GM12878 (cell line): ENCODE measurements around the gene THRA. TPM values are rescaled to one million over a fixed set of nuclear protein-coding genes. Genes with fewer than 3 reads are reported as not detected.

Source experiments
- ATAC-seq: fragments of 200-7000 bp; cut with Tn5 transposase; 3 replicates; pipeline ENCODE4 v1.9.1; 2020; ENCODE audit warnings: mild to moderate bottlenecking, moderate library complexity
- BruUV-seq: library from RNA; stranded (reverse); fragments of 400-500 nt; replicated peaks from 2 replicates; lab custom pipeline; 2021; lab: Mats Ljungman, UMichigan
- CTCF ChIA-PET: fragments of 300-600 bp; sonication (Branson Sonifier 250); formaldehyde crosslinking; extraction: SDS; loops from one replicate; lab custom pipeline; 2021; ENCODE audit warnings: inconsistent platforms; lab: Yijun Ruan, JAX
- POLR2A ChIA-PET: fragments of 350-600 bp; formaldehyde crosslinking; extraction: SDS; loops from one replicate; lab custom pipeline; 2021; ENCODE audit warnings: inconsistent platforms; lab: Charles Lee
- RAD21 ChIA-PET: fragments of 300-600 bp; sonication (Branson Sonifier 250); formaldehyde crosslinking; loops from one replicate; lab custom pipeline; 2023; ENCODE audit warnings: antibody characterized with exemption; ENCODE audit not compliant: unreplicated experiment; lab: Charles Lee
- SMC1A ChIA-PET: fragments of 300-600 bp; sonication (Branson Sonifier 250); formaldehyde crosslinking; loops from one replicate; lab custom pipeline; 2023; ENCODE audit not compliant: unreplicated experiment, uncharacterized antibody; lab: Charles Lee
- DNase-seq: peaks from one replicate; pipeline ENCODE4 v3.0.0-alpha.2; 2011; ENCODE audit warnings: low read depth, low spot score
- FAIRE-seq: peaks from 3 replicates; lab custom pipeline; 2011; peaks lifted over from hg19 to GRCh38; lab: Jason Lieb, UNC
- H2AFZ ChIP-seq: 2 replicates; pipeline ENCODE4 v1.6.0; 2011; ENCODE audit warnings: low read depth, low read length, control low read depth; ENCODE audit not compliant: control insufficient read depth
- H3K27ac ChIP-seq: 2 replicates; pipeline ENCODE4 v1.5.1; 2011; ENCODE audit warnings: control low read depth; ENCODE audit not compliant: control insufficient read depth, insufficient read depth
- H3K27me3 ChIP-seq, 2 experiments: replicated peaks in 1 of 2; 2 replicates each; pipeline versions ENCODE4 v1.6.0 to v1.6.1; 2011; ENCODE audit warnings: low read length in 1 of 2; ENCODE audit not compliant: control insufficient read depth in 2 of 2, insufficient read depth in 2 of 2
- H3K36me3 ChIP-seq, 2 experiments: 2 replicates each; pipeline ENCODE4 v1.5.1; 2011; ENCODE audit warnings: low read length in 1 of 2; ENCODE audit not compliant: control insufficient read depth in 2 of 2, insufficient read depth in 2 of 2
- H3K4me1 ChIP-seq: 2 replicates; pipeline ENCODE4 v1.6.1; 2011; ENCODE audit warnings: mild to moderate bottlenecking, low read length, moderate library complexity, mixed read lengths; ENCODE audit not compliant: control insufficient read depth, insufficient read depth
- H3K4me2 ChIP-seq: 2 replicates; pipeline ENCODE4 v1.6.0; 2011; ENCODE audit warnings: control low read depth; ENCODE audit not compliant: control insufficient read depth, insufficient read depth
- H3K4me3 ChIP-seq: fragments of 200-600 bp; sonication (generic); 2 replicates; pipeline ENCODE4 v1.5.1; 2016
- H3K79me2 ChIP-seq: 2 replicates; pipeline ENCODE4 v1.6.0; 2011; ENCODE audit warnings: low read length; ENCODE audit not compliant: control insufficient read depth, insufficient read depth
- H3K9ac ChIP-seq: 2 replicates; pipeline ENCODE4 v1.8.0; 2011; ENCODE audit warnings: low read length, control low read depth, mixed read lengths; ENCODE audit not compliant: control insufficient read depth, insufficient read depth
- H3K9me3 ChIP-seq: replicated peaks from 3 replicates; pipeline ENCODE4 v1.5.1; 2011; ENCODE audit warnings: mild to moderate bottlenecking, low read length; ENCODE audit not compliant: control insufficient read depth, insufficient read depth
- H4K20me1 ChIP-seq: 2 replicates; pipeline ENCODE4 v1.6.0; 2011; ENCODE audit not compliant: control insufficient read depth, insufficient read depth
- BCL11A ChIP-seq: IDR thresholded peaks from 2 replicates; pipeline ENCODE4 v1.6.1; 2011; ENCODE audit warnings: low read depth, low read length
- CBX3 ChIP-seq: fragments of 200-600 bp; sonication (generic); IDR thresholded peaks from 2 replicates; pipeline ENCODE4 v1.6.1; 2016; ENCODE audit warnings: low read depth, borderline replicate concordance
- CHD4 ChIP-seq: fragments of 200-600 bp; sonication (generic); IDR thresholded peaks from 2 replicates; pipeline ENCODE4 v1.6.1; 2016; ENCODE audit warnings: mild to moderate bottlenecking
- ETV6 ChIP-seq, 2 experiments: fragments of 450-650 bp in 1 of 2; IDR thresholded peaks in 1 of 2; conservative IDR thresholded peaks in 1 of 2; 2 replicates each; pipeline ENCODE4 v1.6.1; 2014; ENCODE audit warnings: antibody characterized with exemption in 1 of 2, borderline replicate concordance in 1 of 2, low read depth in 1 of 2, mild to moderate bottlenecking in 1 of 2, moderate library complexity in 1 of 2
- JUND ChIP-seq: IDR thresholded peaks from 2 replicates; pipeline ENCODE4 v1.6.1; 2012; ENCODE audit warnings: low read depth, mild to moderate bottlenecking, low read length, improper control_type of control experiment, moderate library complexity
- LARP7 ChIP-seq: fragments of 450-650 bp; IDR thresholded peaks from 2 replicates; pipeline ENCODE4 v1.6.1; 2017; ENCODE audit warnings: mild to moderate bottlenecking
- MLLT1 ChIP-seq: fragments of 450-650 bp; IDR thresholded peaks from 2 replicates; pipeline ENCODE4 v1.6.1; 2016; ENCODE audit warnings: mild to moderate bottlenecking
- MYB ChIP-seq: fragments of 150-350 bp; IDR thresholded peaks from 2 replicates; pipeline ENCODE4 v1.6.1; 2014; ENCODE audit warnings: mild to moderate bottlenecking, low read depth, low read length, borderline replicate concordance
- NKRF ChIP-seq: fragments of 450-650 bp; conservative IDR thresholded peaks from 2 replicates; pipeline ENCODE4 v1.6.1; 2017; ENCODE audit warnings: mild to moderate bottlenecking, moderate library complexity
- PML ChIP-seq: IDR thresholded peaks from 2 replicates; pipeline ENCODE4 v1.6.1; 2012; ENCODE audit warnings: low read length, inconsistent platforms
- POLR2AphosphoS5 ChIP-seq: IDR thresholded peaks from 2 replicates; pipeline ENCODE4 v1.6.1; 2011; ENCODE audit warnings: mild to moderate bottlenecking, low read length, inconsistent platforms
- RBBP5 ChIP-seq: fragments of 200-600 bp; sonication (generic); conservative IDR thresholded peaks from 2 replicates; pipeline ENCODE4 v1.6.1; 2016
- SMAD5 ChIP-seq: IDR thresholded peaks from 2 replicates; pipeline ENCODE4 v1.6.1; 2016; ENCODE audit warnings: antibody characterized with exemption, low read depth
- SRF ChIP-seq, 2 experiments: IDR thresholded peaks; 2 replicates each; pipeline ENCODE4 v1.6.1; 2011; ENCODE audit warnings: low read depth in 2 of 2, low read length in 2 of 2, mild to moderate bottlenecking in 1 of 2, moderate library complexity in 1 of 2
- ZBTB40 ChIP-seq: fragments of 450-650 bp; IDR thresholded peaks from 2 replicates; pipeline ENCODE4 v1.6.1; 2016; ENCODE audit warnings: mild to moderate bottlenecking, moderate library complexity, borderline replicate concordance
- WGBS: methylation state at CpG from one replicate; pipeline ENCODE4 v1.1.6; 2016; ENCODE audit warnings: low lambda C conversion rate; ENCODE audit not compliant: insufficient replicate concordance, insufficient coverage; ENCODE audit errors: missing lambda C conversion rate; 5-methylcytosine and 5-hydroxymethylcytosine counted together
- in situ Hi-C: fragments of 300-500 bp; cut with MboI; formaldehyde crosslinking; loops from 9 replicates; pipeline ENCODE4 v1.14.3; 2018; ENCODE audit warnings: mixed read lengths
- intact Hi-C: fragments of 100-400 bp; cut with micrococcal nuclease; formaldehyde crosslinking; loops from one replicate; pipeline ENCODE4 v1.14.2; 2022; ENCODE audit not compliant: unreplicated experiment
- polyA plus RNA-seq, 11 experiments: library from polyadenylated mRNA; depleted of rRNA in 4 of 11; unstranded in 6 of 11; stranded (reverse) in 5 of 11; fragments of >200 nt; fragmentation: Nextera tagmentation in 4 of 11; fragmentation: Illumina TruSeq in 1 of 11; extraction: Ambion mirVana in 4 of 11; extraction: Trizol in 1 of 11; gene quantifications; 1 replicate in 1 of 11; 2 replicates in 10 of 11; pipeline versions ENCODE4 v1.2.1 to v1.2.3, GENCODE V29; 2011 to 2016; ENCODE audit warnings: inconsistent platforms in 2 of 11, missing spikeins in 2 of 11, low read depth in 1 of 11
- total RNA-seq, 4 experiments: library from RNA; depleted of rRNA in 3 of 4; stranded (reverse); fragments of >200 nt in 3 of 4; fragmentation: Illumina TruSeq in 1 of 4; extraction: Trizol in 1 of 4; gene quantifications; 2 replicates each; pipeline versions ENCODE4 v1.2.1 to v1.2.3, GENCODE V29; 2013 to 2021

The THRA gene
- total and polyA plus RNA-seq, 10 of the 15 experiments (the other 5 are each of a cell fraction or from before 2014, with no cell fraction given), result 0.03 to 2.0 (median 0.64) TPM

- BruUV-seq, result no TSS peak
- no peaks in the 10 kb centered on the region for H4K20me1 ChIP-seq
- RAD21 ChIA-PET, result no interaction called here
- intact Hi-C loops, result loop anchor here (5.0 kb wide), 1 partner anchor 403 kb away; no protein-coding TSS in a partner anchor
- H3K4me3 ChIP-seq, result no peak overlapping the region
- no peak for TF ChIP-seq ETV6 (conservative IDR thresholded peaks at IDR 0.05 in 1 of 2, IDR thresholded peaks at IDR 0.05 in 1 of 2; ENCODE audit: borderline replicate concordance in 1 of 2, low read depth in 1 of 2)
- TF ChIP-seq CHD4, result no peak
- TF ChIP-seq MYB, result no peak
- no peak for TF ChIP-seq PML
- no peak for TF ChIP-seq LARP7
- no peak for TF ChIP-seq CBX3
- no peak for TF ChIP-seq POLR2AphosphoS5
- no peak for TF ChIP-seq ZBTB40
- no peak for TF ChIP-seq SMAD5
- TF ChIP-seq SRF (IDR thresholded peaks at IDR 0.05; ENCODE audit: low read depth in 2 of 2, low read length in 2 of 2), result no peak
- no peak for TF ChIP-seq MLLT1
- TF ChIP-seq JUND, result no peak
- TF ChIP-seq BCL11A, result no peak
- TF ChIP-seq RBBP5, result no peak
- no peak for TF ChIP-seq NKRF
- ATAC-seq (no peak), DNase-seq (no peak), FAIRE-seq (no peak)
- WGBS, result 98% methylated on average over 8 of the region's 8 CpGs
- H3K79me2 ChIP-seq, result no peaks in the 10 kb centered on the region
- CTCF ChIA-PET, result interaction anchor here (0.8 to 2.5 kb wide), 8 partner anchors 11 to 87 kb away, joined by 3 to 17 read pairs (median 5); no protein-coding TSS in a partner anchor
- in situ Hi-C loops, result loop anchor here (25.0 kb wide), 1 partner anchor 262 kb away; the partner anchor contains the start of gene CDC6
- H3K9ac ChIP-seq, result no peak overlapping the region
- POLR2A ChIA-PET, result interaction anchor here (0.6 kb wide), 1 partner anchor 111 kb away, joined by 4 read pairs; no protein-coding TSS in a partner anchor
- H3K9me3 ChIP-seq, result no peaks in the 10 kb centered on the region
- H3K27me3 ChIP-seq, result no peaks in the 10 kb centered on the region
- no peaks in the 10 kb centered on the region for H3K4me1 ChIP-seq
- no peak overlapping the region for H2AFZ ChIP-seq
- H3K27ac ChIP-seq, result no peak overlapping the region
- no peak overlapping the region for H3K4me2 ChIP-seq
- peaks cover 8 to 20% of the 10 kb centered on the region in 2 experiments; a peak in 3 of 4 replicates for H3K36me3 ChIP-seq
- SMC1A ChIA-PET, result no interaction called here
Observed at GRCh38 chr17:40024901-40025300, 37.9 kb upstream of the THRA start.
